ENCODE data around the gene SGPP2. TPM values are rescaled to one million over a fixed set of nuclear protein-coding genes. Genes with fewer than 3 reads are reported as not detected.
A peak's percentile ranks its signal among the peaks of the same experiment; 100 is the strongest.
"Not testable (repeated sequence)": the region's sequence is repeated elsewhere in the genome, so short reads cannot be mapped to it uniquely, and the experiment has no call there.

The SGPP2 gene
- polyA plus RNA-seq, 1 donor: 6.6 TPM

GRCh38 chr2:222404151-222404905 is 20.0 kb upstream of the SGPP2 start:
- Histone ChIP-seq H3K4me3 (ENCODE audit: low read length) (no peak overlapping the region), H3K27ac (ENCODE audit: low read length) (no peak overlapping the region), H3K36me3 (ENCODE audit: control insufficient read depth, insufficient read depth, low read length) (no peaks in the 10 kb centered on the region), H3K27me3 (ENCODE audit: control insufficient read depth, insufficient read depth, low read length) (no peaks in the 10 kb centered on the region), H3K9me3 (ENCODE audit: control insufficient read depth, low read depth, low read length) (no peaks in the 10 kb centered on the region), H3K4me1 (ENCODE audit: control insufficient read depth, insufficient read depth, low read length) (peaks cover 3% of the 10 kb centered on the region)
- no CpG with 5 or more reads among the region's 8 CpGs for WGBS (ENCODE audit: insufficient coverage, low lambda C conversion rate)
- no peak for DNase-seq

- no peak overlapping the region for H3K4me3 ChIP-seq (ENCODE audit: low read length)
- 71% methylated on average over 1 of the region's 2 CpGs for WGBS (ENCODE audit: insufficient coverage, low lambda C conversion rate)
Observed at GRCh38 chr2:222408684-222409083, 15.7 kb upstream of the SGPP2 start.

GRCh38 chr2:222410534-222410933 is 13.8 kb upstream of the SGPP2 start:
- H3K36me3 ChIP-seq (ENCODE audit: control insufficient read depth, insufficient read depth, low read length): no peaks in the 10 kb centered on the region
- no peaks in the 10 kb centered on the region for H3K9me3 ChIP-seq (ENCODE audit: control insufficient read depth, low read depth, low read length)
- no CpG with 5 or more reads among the region's 4 CpGs for WGBS (ENCODE audit: insufficient coverage, low lambda C conversion rate)
- H3K4me3 ChIP-seq (ENCODE audit: low read length): no peak overlapping the region
- H3K27ac ChIP-seq (ENCODE audit: low read length): no peak overlapping the region
- H3K4me1 ChIP-seq (ENCODE audit: control insufficient read depth, insufficient read depth, low read length): no peaks in the 10 kb centered on the region
- no peak for DNase-seq
- no peaks in the 10 kb centered on the region for H3K27me3 ChIP-seq (ENCODE audit: control insufficient read depth, insufficient read depth, low read length)

More at GRCh38 chr2:222408684-222409083, 15.7 kb upstream of the SGPP2 start:
- no peaks in the 10 kb centered on the region for H3K27me3 ChIP-seq (ENCODE audit: control insufficient read depth, insufficient read depth, low read length)
- no peak overlapping the region for H3K27ac ChIP-seq (ENCODE audit: low read length)
- H3K9me3 ChIP-seq (ENCODE audit: control insufficient read depth, low read depth, low read length): no peaks in the 10 kb centered on the region
- DNase-seq: no peak
- H3K36me3 ChIP-seq (ENCODE audit: control insufficient read depth, insufficient read depth, low read length): no peaks in the 10 kb centered on the region
- H3K4me1 ChIP-seq (ENCODE audit: control insufficient read depth, insufficient read depth, low read length): no peaks in the 10 kb centered on the region

GRCh38 chr2:222412334-222412733 is 12.0 kb upstream of the SGPP2 start:
- not testable (repeated sequence) for H3K4me3 ChIP-seq (ENCODE audit: low read length); H3K27me3 ChIP-seq (ENCODE audit: control insufficient read depth, insufficient read depth, low read length); H3K27ac ChIP-seq (ENCODE audit: low read length); H3K4me1 ChIP-seq (ENCODE audit: control insufficient read depth, insufficient read depth, low read length); DNase-seq; H3K36me3 ChIP-seq (ENCODE audit: control insufficient read depth, insufficient read depth, low read length); H3K9me3 ChIP-seq (ENCODE audit: control insufficient read depth, low read depth, low read length)
- no CpG with 5 or more reads among the region's 2 CpGs for WGBS (ENCODE audit: insufficient coverage, low lambda C conversion rate)

GRCh38 chr2:222413295-222413911 is 10.9 kb upstream of the SGPP2 start:
- WGBS (ENCODE audit: insufficient coverage, low lambda C conversion rate): 100% methylated on average over 1 of the region's 1 CpG
- H3K4me1 ChIP-seq (ENCODE audit: control insufficient read depth, insufficient read depth, low read length): no peaks in the 10 kb centered on the region

GRCh38 chr2:222418739-222419138 is 5.6 kb upstream of the SGPP2 start:
- no peak for DNase-seq
- H3K4me3 ChIP-seq (ENCODE audit: low read length): no peak overlapping the region
- no peaks in the 10 kb centered on the region for H3K9me3 ChIP-seq (ENCODE audit: control insufficient read depth, low read depth, low read length)
- H3K36me3 ChIP-seq (ENCODE audit: control insufficient read depth, insufficient read depth, low read length): no peaks in the 10 kb centered on the region
- peaks cover 16% of the 10 kb centered on the region for H3K27me3 ChIP-seq (ENCODE audit: control insufficient read depth, insufficient read depth, low read length)
- H3K4me1 ChIP-seq (ENCODE audit: control insufficient read depth, insufficient read depth, low read length): peaks cover 3% of the 10 kb centered on the region
- no peak overlapping the region for H3K27ac ChIP-seq (ENCODE audit: low read length)

More at GRCh38 chr2:222413295-222413911, 10.9 kb upstream of the SGPP2 start:
- Histone ChIP-seq H3K27me3 (ENCODE audit: control insufficient read depth, insufficient read depth, low read length) (no peaks in the 10 kb centered on the region), H3K27ac (ENCODE audit: low read length) (no peak overlapping the region), H3K4me3 (ENCODE audit: low read length) (no peak overlapping the region), H3K36me3 (ENCODE audit: control insufficient read depth, insufficient read depth, low read length) (no peaks in the 10 kb centered on the region), H3K9me3 (ENCODE audit: control insufficient read depth, low read depth, low read length) (no peaks in the 10 kb centered on the region)
- no peak for DNase-seq

DNA sequence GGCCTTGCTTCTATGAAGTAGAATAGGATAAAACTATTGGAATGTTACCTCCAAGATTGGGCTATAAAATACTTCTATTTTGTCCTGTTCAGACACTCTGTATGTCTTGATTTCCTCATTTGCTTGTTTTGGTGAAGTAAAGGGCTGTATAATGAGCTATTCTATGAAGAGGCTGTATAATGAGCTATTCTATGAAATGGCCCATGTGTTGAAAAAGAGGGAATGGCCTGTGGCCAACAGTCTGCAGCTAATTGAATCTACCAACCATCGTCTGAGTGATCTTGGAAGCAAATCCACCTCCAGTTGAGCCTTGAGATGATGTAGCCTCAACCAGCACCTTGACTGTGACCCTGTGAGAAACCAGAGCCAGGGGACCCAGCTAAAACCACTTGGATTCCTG is 3.8 kb upstream of the SGPP2 start:
- Histone ChIP-seq H3K27me3 (ENCODE audit: control insufficient read depth, insufficient read depth, low read length) (peaks cover 23% of the 10 kb centered on the region), H3K4me3 (ENCODE audit: low read length) (no peak overlapping the region), H3K27ac (ENCODE audit: low read length) (no peak overlapping the region), H3K36me3 (ENCODE audit: control insufficient read depth, insufficient read depth, low read length) (no peaks in the 10 kb centered on the region), H3K4me1 (ENCODE audit: control insufficient read depth, insufficient read depth, low read length) (peaks cover 8% of the 10 kb centered on the region), H3K9me3 (ENCODE audit: control insufficient read depth, low read depth, low read length) (no peaks in the 10 kb centered on the region)
- WGBS (ENCODE audit: insufficient coverage, low lambda C conversion rate): no CpG with 5 or more reads among the region's 1 CpG
- no peak for DNase-seq

DNA sequence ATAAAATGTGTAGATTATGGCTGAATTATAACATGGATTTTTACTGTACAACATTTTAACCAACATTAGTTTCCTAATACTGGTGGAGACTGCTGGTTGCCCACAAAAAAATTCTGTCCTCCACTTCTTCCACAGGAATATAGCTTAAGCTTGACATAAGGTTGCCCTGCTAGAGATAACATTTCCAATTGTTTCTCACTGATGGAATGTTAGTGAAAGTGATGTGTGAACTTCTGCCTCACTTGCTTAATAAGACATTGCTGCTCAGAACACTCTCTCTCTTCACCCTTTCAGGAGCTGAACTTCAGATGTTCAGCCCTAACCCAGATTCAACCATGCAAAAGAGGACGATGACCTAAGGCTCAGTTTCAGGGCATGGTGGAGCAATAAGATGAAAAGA is 2.7 kb upstream of the SGPP2 start:
- no peak overlapping the region for H3K27ac ChIP-seq (ENCODE audit: low read length)
- H3K27me3 ChIP-seq (ENCODE audit: control insufficient read depth, insufficient read depth, low read length): peaks cover 23% of the 10 kb centered on the region
- no CpG with 5 or more reads among the region's 1 CpG for WGBS (ENCODE audit: insufficient coverage, low lambda C conversion rate)
- no peak for DNase-seq
- peaks cover 16% of the 10 kb centered on the region for H3K4me1 ChIP-seq (ENCODE audit: control insufficient read depth, insufficient read depth, low read length)
- no peaks in the 10 kb centered on the region for H3K9me3 ChIP-seq (ENCODE audit: control insufficient read depth, low read depth, low read length)
- no peak overlapping the region for H3K4me3 ChIP-seq (ENCODE audit: low read length)
- no peaks in the 10 kb centered on the region for H3K36me3 ChIP-seq (ENCODE audit: control insufficient read depth, insufficient read depth, low read length)

GRCh38 chr2:222423186-222423585 is 1.2 kb upstream of the SGPP2 start:
- peaks cover 25% of the 10 kb centered on the region for H3K4me1 ChIP-seq (ENCODE audit: control insufficient read depth, insufficient read depth, low read length)
- no peaks in the 10 kb centered on the region for H3K36me3 ChIP-seq (ENCODE audit: control insufficient read depth, insufficient read depth, low read length)
- DNase-seq: no peak
- H3K27me3 ChIP-seq (ENCODE audit: control insufficient read depth, insufficient read depth, low read length): peaks cover 23% of the 10 kb centered on the region
- no peak overlapping the region for H3K4me3 ChIP-seq (ENCODE audit: low read length)
- H3K27ac ChIP-seq (ENCODE audit: low read length): no peak overlapping the region
- WGBS (ENCODE audit: insufficient coverage, low lambda C conversion rate): no CpG with 5 or more reads among the region's 3 CpGs
- H3K9me3 ChIP-seq (ENCODE audit: control insufficient read depth, low read depth, low read length): no peaks in the 10 kb centered on the region

- Histone ChIP-seq H3K27me3 (ENCODE audit: control insufficient read depth, insufficient read depth, low read length) (peaks cover 23% of the 10 kb centered on the region), H3K36me3 (ENCODE audit: control insufficient read depth, insufficient read depth, low read length) (no peaks in the 10 kb centered on the region), H3K4me3 (ENCODE audit: low read length) (peak overlapping the region; percentile 50), H3K9me3 (ENCODE audit: control insufficient read depth, low read depth, low read length) (no peaks in the 10 kb centered on the region), H3K4me1 (ENCODE audit: control insufficient read depth, insufficient read depth, low read length) (peaks cover 25% of the 10 kb centered on the region), H3K27ac (ENCODE audit: low read length) (no peak overlapping the region)
- no peak for DNase-seq
- 60% methylated on average over 1 of the region's 23 CpGs for WGBS (ENCODE audit: insufficient coverage, low lambda C conversion rate)
Observed at GRCh38 chr2:222423632-222424275, 589 bp upstream of the SGPP2 start.
